Activated T-cell treated with anti-CD3 and anti-CD28 coated beads, Interleukin-2, amount 50 U/mL, for 48 hours (primary cell): ENCODE data around the gene MTSS2.

Source experiments
- DNase-seq, 2 experiments: peaks; one replicate each; pipeline ENCODE4 v3.0.0-alpha.2; 2020

MTSS2 gene

DNA sequence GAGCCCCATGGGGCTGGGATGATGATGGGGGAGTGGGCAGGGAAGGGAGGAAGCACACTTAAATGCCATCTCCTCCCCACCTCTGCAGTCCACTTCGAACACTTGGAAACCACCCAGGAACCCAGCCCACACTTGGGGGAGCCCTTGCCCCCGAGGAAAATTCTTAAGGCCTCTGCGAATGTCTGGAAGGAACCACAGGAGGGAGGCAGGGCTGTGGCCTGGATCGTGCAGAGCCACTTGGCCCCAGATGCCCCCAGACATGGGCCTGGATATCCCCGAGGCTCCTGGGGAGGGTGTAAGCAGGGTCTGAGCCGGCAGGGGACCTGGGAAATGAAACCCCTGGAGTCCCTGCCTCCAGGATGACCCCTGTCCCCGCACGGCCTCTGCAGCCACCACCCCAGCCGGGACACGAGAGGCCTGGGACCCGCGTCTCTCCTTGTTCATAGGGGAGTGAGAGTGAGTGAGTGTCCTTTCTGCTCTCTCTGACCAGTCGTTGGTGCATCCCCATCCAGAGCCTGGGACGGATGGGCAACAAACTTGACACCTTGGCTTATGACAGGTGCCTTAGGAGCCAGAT is 11.8 kb upstream of the MTSS2 start:
- no peak for DNase-seq

DNA sequence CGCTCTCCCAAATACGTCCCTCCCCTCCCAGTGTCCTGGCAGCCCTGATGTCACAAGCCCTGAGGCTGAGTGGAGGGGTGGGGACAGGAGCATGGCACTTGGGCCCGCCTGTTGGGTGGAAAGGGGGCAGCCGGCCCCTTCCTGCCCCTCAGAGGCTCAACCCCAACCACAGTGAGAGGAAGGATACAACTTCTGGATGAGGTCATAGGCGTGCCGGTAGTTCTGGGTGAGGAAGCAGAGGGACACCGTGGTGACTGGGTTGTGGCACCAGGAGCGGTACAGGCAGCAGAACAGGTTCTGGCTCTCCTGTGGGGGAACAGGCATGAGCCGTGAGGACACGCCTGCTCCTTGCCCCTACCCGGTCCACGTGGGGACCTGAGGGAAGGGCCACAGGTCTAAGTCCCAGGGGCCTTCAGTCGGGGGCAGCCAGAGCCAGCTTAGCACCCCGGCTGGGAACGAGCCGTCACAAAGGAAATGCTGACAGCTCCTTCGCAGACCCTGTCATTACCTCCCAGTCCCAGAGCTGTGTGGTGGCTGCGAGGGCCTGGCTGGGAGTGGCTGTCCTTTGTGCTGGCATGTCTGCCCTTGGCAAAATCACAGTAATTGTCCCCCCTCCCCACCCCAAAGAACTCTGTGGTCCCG is 11.2 kb upstream of the MTSS2 start:
- peak in 1 of 2 experiments; percentile 45 for DNase-seq

DNA sequence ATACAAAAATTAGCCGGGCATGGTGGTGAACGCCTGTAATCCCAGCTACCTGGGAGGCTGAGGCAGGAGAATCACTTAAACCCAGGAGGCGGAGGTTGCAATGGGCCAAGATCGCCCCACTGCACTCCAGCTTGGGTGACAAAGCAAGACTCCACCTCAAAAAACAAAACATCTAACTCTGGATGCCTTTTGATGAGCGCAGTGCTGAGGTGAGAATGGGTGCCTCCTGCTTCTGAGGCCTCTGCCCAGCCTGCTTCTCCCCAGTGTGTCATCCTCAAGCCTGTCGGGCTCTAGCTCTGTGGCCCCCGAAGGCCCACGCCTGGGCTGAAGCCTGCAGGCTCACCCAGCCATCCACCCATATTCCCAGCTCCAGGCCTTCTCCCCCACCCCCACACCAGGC is 10.5 kb upstream of the MTSS2 start:
- DNase-seq = no peak

DNA sequence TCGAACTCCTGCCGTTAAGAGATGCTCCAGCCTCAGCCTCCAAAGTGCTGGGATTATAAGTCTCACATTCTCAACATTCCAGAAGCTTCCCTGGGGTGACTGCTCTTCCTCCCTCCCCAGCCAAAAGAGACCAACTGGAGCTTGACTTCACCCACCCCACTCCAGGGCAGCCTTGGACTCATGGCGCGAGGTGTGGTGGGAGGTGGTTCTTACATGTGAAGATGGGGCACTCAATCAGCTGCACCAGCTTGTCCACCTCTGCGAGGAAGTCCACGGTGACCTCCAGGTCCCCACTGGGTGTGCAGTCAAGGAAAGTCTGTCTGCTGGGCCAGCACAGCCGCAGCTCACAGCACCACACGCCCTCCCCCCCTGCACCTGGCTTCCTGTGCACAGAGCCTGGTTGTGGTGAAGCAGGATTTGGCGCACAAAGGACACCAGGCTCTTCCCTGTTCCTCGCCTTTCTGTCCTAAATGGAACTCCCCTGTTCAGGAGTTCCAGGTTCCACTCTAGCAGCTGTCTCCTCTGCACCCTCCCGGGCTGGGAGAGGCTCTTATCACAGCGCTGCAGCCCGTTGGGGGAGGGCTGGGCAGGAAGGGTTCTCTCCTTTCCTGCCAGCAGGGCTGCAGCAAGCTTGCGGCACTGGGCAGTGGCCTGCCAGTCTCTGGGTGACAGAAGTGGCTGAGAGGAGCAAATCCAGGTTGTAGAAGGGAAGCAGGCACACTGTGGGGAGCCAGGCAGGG is 9.6 kb upstream of the MTSS2 start:
- no peak for DNase-seq

DNA sequence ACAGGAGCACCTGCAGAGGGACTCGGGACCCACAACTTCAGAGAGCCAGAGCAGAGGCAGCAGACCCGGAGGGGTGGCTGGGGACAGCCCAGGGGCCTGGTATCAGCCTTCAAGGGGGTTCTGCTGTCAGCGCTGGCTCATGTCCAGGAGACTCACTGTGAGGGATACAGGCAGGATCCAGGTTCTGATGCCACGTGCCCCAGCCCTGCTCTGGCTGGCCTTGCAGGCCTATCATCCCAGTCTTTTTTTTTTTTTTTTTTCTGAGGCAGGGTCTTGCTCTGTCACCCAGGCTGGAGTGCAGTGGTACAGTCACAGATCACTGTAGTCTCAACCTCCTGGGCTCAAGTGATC is 9.0 kb upstream of the MTSS2 start:
- no peak for DNase-seq

DNA sequence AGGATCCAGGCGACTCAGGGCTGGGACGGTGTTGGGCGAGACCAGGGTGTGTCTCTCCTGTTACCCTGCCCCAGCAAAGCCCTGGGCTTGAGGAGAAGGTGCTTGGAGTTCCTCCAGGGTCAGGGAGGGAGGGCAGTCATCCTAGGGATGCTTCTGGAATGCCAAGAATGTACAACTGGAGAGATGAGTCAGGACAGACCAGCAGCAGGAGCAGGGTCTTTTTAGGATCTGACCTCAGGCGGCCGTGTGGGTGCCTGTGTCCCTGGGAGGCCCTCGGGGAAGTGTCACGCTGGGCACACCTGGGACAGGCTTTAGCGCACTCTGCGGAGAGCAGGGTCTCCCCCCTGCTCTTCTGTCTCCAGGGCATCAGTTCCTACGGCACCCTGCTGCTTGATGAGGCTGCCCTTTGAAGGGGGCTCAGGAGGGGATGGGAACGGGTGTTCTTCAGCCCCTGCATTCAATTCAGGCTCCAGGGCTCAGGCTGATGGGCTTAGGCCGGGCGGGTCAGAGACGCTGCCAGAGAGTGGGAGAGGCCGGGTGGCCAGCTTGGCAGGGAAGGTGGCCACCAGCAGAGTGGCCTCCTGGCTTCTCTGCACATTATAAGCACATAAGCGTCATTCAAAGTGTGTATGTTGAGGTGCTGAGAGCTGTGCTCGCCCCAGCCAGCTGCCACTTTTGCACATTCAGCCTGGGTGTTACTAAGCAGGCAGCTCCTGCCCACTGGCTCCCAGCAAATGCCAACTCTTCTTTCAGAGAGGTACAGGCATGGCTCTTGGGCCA is 8.4 kb upstream of the MTSS2 start:
- no peak for DNase-seq

DNA sequence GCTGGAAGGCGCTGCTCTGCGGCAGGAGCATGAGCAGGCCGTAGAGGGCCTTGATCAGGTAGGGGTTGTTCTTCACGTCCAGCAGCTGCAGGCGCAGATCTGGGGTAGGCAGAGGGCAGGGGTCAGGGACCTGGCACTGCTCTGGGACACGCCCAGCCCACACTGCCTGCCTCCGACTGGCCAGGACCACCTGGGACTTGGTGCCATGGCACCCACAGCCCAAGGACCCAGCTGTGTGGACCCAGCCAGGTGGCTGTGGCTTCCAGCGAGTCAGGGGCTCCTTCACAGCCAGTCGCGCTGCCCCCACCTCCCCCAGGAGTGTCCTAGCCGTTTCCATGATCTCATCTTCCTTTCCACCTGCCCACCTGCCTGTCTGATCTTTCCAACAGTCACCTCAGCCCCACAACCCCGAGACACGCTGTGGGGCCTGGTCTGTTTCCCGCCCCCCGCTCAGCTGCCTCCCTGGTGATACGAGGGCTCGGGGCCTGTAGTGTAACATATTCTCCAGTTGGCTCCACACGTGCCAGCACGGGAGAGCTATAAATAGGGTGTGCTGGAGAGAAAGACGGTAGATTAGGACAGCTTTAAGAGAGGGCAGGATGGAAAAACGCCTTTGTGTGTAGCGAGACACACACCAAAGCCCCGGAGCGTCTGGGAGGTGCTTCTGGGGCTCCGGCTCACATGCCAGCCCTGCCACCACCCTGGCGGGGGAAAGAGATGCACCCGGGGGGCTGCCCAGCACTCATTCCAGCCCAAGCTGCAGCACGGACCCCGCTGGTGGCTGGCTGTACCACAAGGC is 7.2 kb upstream of the MTSS2 start:
- no peak for DNase-seq

DNA sequence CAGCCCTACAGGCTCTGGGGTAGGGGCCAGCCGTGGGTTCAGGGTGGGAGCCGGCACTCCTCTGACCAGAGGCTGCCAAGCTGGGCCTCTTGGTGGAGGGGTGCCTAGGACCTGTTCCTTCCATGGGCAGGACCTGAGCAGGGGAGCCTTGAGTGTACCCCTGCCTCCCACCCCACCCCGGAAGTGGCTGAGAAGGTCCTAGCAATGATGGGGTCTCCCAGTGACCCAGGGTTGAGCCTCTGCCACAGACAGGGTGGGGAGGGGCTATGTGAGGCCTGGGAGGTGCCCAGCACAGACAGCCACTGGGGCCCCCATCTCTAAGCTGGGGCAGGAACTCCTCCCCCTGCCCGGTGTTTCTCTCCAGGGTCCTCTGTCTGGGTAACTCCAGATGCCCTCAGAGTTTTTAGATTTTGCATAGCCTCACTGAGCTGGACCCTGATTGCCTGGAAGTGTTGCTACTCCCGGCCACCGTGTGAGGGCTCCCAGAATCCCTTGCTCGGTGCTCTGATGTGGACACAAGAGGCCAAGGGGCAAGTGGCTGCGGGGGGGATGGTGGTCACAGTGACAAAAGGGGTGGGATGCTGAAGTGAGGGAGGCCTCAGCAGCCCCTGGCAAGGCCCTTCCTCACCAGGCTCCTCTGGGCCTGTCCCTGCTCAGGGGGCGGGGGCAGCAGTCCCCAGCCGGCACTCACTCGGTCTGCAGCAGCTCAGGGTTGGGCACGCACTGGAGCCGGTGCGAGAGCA is 6.4 kb upstream of the MTSS2 start:
- no peak for DNase-seq

DNA sequence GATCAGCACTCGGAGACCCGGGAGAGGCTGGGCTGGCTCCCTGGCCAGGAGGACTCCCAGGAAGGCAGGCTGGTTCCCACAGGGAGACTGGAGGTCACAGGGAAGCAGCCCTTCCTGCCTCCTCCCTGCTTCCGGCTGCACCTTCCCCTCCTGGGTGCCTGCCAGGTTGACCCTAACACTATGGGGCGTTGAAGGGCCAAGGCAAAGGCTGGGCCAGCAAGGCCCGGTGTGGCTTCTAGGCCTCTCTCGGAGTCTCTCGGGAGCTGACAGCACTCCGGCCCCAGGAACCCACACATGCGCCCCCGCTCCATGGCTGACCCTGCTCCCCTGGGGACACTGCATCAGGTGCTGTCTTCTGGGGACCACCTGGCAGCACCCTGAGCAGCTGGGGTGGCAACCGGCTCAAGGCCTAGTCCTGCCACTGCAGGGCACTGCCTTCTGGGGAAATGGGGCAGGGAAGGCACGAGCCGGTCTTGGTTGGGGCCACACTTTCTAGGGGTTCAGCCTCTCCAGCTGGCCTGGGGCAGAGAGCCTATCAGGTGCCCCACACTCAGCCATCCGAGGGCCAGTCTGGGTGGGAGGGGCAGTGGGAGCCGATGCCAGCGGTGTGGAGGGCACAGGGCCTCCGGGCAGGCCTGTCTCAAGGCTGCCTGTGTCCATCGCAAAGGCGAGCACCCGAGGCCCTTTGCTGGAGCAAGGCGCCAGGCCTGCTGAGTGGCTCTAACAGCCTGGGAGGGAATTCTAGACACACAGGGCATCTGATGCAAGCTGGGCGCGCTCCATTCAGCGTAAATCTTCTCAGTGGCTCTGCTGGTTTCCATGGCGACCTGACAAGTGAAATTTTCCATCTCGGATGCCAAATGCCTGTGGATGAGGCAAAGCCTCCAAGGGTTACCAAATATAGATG is 5.6 kb upstream of the MTSS2 start:
- DNase-seq = no peak

DNA sequence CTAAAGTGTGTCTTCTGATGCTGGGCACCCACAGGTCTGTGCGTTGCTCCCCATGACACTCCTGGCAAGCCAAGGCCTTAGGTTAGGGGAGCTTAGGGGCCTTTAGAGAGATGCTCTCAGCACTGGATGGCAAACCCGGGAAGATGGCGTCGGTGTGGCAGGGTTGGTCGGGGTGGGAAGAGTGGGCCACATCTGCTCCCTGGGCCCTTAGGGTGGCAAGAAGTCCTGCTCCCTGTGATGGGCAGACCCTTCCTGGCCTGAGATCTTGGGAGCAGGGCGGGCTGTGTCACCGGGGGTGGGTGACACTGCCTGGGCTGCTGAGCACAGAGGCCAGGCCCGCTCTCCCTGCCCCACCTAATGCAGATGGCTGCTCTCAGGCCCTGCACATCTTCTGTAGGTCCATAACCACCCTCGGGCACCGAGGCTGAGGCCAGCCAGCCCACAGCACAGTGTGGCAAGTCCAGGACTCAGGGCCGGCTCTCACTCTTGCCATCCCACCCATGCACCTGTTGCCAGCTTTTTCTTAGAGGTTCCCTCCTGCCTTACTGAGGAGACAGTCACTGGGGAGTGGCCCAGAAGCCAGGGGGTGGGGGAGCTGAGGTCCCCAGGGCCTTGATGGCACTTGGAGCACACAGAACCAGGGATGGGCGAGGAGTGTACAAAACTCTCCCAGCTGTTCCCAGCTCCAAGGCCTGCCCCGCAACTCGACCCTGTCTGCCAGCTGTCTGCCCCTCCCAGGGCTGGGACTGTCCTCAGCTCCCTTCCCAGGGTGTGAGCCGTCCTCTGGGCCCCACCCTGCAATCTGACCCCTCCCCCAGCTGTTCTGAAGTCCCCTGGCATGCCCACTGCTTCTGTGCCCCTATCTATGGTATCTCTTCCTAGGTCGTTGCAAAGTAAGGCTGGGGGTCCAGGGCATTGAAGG is 4.4 kb upstream of the MTSS2 start:
- no peak for DNase-seq

DNA sequence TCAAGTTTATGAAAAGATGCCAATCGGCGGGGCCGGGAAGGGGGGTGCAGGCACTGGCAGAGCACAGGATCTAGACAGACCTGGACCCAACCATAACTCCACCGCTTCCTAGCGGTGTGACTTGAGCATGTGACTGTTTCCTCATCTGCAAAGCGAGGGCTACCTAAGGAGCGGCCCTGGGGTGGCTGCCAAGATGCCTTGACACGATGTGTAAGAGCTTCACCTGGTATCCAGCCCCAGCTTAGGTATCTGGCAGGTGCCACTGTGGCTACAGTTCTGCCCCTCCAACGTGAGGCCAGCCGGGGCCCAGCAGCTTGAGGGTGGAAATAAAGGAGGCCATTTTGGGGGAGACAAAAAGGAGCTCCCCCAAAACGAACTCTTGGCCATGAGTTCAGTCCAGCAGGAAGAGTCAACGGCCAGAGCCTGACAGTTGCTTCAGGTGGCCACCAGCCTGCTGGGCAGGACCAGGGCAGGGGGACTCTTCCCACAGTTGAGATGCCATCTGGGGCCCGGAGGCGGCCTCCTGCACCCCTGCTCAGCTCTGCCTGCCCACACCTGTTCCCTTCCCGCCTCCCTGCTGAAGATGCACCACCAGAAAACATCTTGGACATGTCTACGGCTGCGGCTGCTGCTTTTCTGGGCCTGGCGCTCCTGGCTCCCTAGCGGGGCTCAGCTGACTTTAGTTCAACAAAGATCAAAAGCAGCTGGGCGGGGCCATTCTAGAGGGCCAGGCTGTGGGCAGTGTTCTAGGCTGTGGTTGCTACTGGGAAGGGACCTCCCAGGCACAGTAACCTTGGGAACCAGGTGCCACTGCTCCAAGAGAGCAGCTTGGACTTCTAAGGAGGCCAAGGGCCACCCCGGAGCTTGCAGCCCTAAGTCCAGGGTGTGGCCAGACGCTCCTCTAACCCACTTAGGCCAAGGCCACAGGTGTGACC is 3.4 kb upstream of the MTSS2 start:
- DNase-seq = no peak

DNA sequence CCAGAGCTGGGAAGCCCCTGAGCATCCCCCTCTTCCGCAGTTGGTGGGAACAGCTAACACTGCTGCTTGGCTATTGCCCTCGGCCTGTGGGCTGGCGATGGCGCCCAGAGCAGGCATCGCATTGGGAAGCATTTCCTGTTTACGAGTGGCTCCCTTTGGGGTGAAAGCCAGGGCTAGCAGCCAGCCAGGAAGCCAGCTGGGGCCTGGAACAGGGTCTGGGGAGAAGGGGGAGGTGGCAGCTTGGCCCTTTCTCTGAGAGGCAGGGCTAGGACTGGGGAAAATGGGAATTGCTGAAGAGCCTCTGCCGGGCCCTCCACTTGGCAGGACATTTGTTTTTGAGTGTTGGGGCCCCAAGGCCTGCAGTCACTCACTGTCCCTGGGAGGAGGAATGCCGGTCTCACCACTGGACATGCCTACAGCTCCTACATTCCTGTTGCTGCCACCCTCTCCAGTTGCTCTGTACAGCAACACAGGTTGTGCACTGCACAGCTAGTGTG is 2.4 kb upstream of the MTSS2 start:
- DNase-seq = no peak

DNA sequence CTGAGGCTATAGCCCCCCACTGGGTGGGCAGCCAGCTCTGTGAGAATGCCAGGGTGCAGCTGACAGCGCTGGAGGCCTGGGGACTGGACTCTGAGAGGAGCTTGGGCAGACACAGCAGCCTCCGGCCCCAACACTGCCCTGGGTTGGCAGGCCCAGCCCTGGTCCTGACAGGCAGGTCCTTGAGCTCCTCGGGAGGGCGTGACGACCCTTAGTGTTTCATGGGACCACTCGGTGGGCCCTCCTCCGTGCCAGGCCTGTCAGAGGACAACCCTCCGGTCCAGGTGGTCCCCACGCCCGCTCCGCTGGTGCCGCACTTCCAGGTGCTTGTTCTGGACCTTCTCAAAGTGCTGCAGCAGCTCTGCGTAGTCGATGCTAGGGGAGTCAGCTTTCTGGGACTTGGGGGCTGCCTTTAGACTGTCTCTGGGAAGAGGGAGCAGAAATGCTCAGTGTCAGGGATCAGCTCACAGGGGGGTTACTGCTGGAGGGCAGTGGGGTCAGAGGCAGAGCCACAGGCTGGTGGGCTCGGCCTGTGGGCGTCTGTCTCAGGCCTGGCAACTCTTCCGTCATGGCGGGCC is 1.9 kb upstream of the MTSS2 start:
- no peak for DNase-seq

DNA sequence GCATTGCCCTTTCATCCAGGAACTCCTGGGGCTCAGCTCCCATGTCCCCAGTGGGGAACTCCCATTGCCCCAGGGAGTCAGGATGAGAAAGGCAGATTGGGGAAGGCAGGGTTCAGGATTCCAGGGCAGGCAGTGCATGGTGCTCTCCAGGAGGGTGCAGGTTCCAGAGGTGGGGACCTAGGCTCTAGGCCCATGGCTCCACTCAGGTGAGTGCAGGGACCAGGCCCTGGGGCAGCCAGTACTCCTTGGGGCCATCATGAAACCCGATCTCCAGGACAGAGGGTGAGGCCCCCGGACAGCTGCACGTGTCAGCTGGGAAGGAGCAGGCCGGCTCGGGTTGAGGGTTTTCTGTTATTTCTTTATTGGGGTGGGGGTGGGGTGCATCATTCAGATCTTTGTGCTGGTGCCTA is 1.3 kb upstream of the MTSS2 start:
- no peak for DNase-seq

DNA sequence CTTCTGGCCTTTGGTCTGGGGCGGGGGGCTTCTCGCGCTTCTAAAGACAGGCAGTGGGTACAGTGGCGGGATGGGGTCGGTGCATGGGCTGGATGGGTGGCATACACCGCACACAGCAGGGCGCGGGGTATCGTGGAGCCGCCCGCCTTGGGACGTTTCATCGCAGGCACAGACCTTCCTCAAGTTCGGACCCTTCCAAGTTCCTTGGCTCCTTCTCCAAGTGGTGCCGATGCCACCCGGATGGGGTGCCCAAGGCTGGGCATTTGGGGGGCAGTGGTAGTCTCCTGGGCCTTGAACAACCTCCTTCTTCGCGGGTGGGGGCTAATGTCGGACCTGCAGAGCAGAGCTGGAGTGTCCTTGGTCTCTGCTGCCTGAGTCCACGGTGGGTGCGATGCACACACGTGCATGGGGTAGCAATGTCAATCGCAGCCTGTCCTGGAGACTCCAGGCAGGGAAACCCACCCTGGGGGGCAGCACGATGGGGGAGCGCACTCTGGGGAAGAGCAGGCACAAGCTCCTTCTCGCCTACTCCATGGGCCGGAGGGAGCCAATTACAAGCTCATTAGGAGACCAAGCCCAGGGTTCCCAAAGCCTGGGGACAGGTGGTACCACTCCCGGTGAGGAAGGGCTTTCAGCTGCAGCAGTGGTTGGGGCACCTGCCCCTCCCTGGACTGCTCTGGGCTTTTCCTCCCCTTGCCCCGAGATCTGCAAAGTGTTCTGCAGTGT is 686 bp upstream of the MTSS2 start:
- DNase-seq = no peak

DNA sequence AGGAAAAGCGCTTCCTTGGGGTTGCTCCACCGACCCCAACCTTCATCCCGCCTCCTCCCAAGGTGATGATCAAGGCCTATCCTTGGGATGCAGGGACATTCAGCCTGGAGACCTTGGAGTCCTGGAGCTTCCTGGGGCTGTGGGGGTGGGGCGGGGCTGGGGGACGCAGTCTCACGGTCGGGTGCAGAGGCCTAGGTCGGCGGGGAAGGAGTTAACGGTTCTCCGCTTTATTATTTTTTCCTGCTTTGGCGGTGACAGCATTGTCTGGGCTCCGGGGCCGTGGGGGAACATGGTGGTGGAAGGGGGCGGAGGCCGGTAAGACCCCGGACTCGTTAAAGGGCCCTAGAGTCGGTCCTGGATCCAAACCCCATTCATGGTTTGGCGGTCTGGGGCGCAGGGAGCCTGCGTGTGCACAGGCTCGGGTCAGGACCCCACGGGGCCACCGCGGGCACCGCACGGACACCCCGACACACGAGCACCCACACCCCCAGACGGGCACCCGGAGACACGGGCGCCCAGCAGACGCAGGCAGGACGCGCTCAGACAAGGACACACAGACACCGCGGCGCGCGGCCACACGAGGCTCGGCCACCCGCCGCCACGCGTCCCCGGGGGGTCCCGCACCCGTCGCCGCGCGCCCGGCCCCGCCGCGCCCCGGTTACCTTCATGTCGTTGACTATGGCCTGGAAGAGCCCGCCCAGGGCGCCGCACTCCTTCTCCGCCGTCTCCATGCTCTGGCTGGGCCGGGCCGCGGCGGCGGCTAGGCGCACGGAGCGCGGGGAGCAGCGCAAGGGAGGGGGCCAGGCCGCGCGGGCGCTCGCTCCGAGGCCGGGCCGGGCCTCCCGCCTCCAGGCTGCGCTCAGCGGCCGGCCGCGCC is 554 bp downstream of the MTSS2 start:
- DNase-seq = peak in 1 of 2 experiments; percentile 35
